Osteocyte (in vitro differentiated cells): ENCODE results near the gene NEK10. TPM values are rescaled to one million over a fixed set of nuclear protein-coding genes. Genes with fewer than 3 reads are reported as not detected.

Experiments
- DNase-seq: peaks from one replicate; pipeline ENCODE4 v3.0.0; 2021; ENCODE audit warnings: mixed read lengths; ENCODE audit not compliant: unreplicated experiment; ENCODE audit errors: extremely low spot score
- H3K27ac Mint-ChIP-seq: one replicate; pipeline ENCODE4 v1.8.0; 2021; ENCODE audit warnings: mild to moderate bottlenecking, mixed read lengths; ENCODE audit not compliant: unreplicated experiment
- H3K27me3 Mint-ChIP-seq: one replicate; pipeline ENCODE4 v1.8.0; 2021; ENCODE audit warnings: mixed read lengths; ENCODE audit not compliant: unreplicated experiment
- H3K36me3 Mint-ChIP-seq: one replicate; pipeline ENCODE4 v1.8.0; 2021; ENCODE audit warnings: mixed read lengths; ENCODE audit not compliant: unreplicated experiment
- H3K4me1 Mint-ChIP-seq: one replicate; pipeline ENCODE4 v1.8.0; 2021; ENCODE audit warnings: mixed read lengths; ENCODE audit not compliant: unreplicated experiment
- H3K4me3 Mint-ChIP-seq: one replicate; pipeline ENCODE4 v1.8.0; 2021; ENCODE audit warnings: mild to moderate bottlenecking, moderate library complexity, mixed read lengths; ENCODE audit not compliant: unreplicated experiment
- H3K9me3 Mint-ChIP-seq: one replicate; pipeline ENCODE4 v1.8.0; 2021; ENCODE audit warnings: mixed read lengths; ENCODE audit not compliant: unreplicated experiment
- total RNA-seq: library from RNA; stranded (reverse); gene quantifications from 2 replicates; pipeline ENCODE4 v1.2.1, GENCODE V29; 2021
- TF ChIP-seq, protein P1 (sequence below): fragments of 200-600 bp; sonication (generic); IDR thresholded peaks from 2 replicates; pipeline ENCODE4 v1.5.0; 2021; ENCODE audit warnings: antibody characterized with exemption, mild to moderate bottlenecking, moderate library complexity

Gene NEK10
- total RNA-seq, 1 donor from 2014 or later: 6.8 TPM

DNA sequence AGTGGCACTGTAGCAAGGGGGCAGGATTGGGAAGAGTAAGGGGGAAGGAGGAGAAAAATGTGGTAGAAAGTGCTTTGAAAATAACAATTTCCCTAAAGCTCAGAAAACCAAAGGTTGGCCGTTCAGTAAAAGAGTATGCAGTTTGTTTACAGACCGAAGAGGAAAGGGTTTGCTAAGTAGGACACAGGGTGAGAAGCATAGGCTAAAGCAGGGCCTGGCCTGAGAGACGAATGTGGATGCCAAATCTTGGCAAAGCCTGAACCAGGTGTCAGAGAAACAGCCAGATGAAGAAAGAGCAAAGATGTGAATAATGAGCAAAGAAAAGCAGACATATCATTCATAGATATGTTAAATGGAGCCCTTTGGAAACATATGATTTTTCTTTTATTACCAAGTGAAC, 17.1 kb downstream of the NEK10 start:
- Mint-ChIP-seq H3K27ac (no peak overlapping the region), H3K4me3 (no peak overlapping the region), H3K27me3 (no peaks in the 10 kb centered on the region), H3K9me3 (no peaks in the 10 kb centered on the region), H3K4me1 (peaks cover 21% of the 10 kb centered on the region), H3K36me3 (peaks cover 13% of the 10 kb centered on the region)
- TF ChIP-seq, protein P1, sequence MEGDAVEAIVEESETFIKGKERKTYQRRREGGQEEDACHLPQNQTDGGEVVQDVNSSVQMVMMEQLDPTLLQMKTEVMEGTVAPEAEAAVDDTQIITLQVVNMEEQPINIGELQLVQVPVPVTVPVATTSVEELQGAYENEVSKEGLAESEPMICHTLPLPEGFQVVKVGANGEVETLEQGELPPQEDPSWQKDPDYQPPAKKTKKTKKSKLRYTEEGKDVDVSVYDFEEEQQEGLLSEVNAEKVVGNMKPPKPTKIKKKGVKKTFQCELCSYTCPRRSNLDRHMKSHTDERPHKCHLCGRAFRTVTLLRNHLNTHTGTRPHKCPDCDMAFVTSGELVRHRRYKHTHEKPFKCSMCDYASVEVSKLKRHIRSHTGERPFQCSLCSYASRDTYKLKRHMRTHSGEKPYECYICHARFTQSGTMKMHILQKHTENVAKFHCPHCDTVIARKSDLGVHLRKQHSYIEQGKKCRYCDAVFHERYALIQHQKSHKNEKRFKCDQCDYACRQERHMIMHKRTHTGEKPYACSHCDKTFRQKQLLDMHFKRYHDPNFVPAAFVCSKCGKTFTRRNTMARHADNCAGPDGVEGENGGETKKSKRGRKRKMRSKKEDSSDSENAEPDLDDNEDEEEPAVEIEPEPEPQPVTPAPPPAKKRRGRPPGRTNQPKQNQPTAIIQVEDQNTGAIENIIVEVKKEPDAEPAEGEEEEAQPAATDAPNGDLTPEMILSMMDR: no peak
- no peak for DNase-seq

- no peak for DNase-seq
- peaks cover 12% of the 10 kb centered on the region for H3K4me1 Mint-ChIP-seq
- TF ChIP-seq, protein P1: no peak
- peaks cover 17% of the 10 kb centered on the region for H3K36me3 Mint-ChIP-seq
- no peak overlapping the region for H3K4me3 Mint-ChIP-seq
- H3K27ac Mint-ChIP-seq: no peak overlapping the region
- no peaks in the 10 kb centered on the region for H3K27me3 Mint-ChIP-seq
- H3K9me3 Mint-ChIP-seq: no peaks in the 10 kb centered on the region
Measured at GRCh38 chr3:27349832-27350231, 19.4 kb downstream of the NEK10 start.

- TF ChIP-seq, protein P1: no peak
- peaks cover 22% of the 10 kb centered on the region for H3K36me3 Mint-ChIP-seq
- DNase-seq: no peak
- H3K27me3 Mint-ChIP-seq: no peaks in the 10 kb centered on the region
- no peak overlapping the region for H3K4me3 Mint-ChIP-seq
- H3K4me1 Mint-ChIP-seq: no peaks in the 10 kb centered on the region
- H3K9me3 Mint-ChIP-seq: no peaks in the 10 kb centered on the region
- H3K27ac Mint-ChIP-seq: no peak overlapping the region
Measured at GRCh38 chr3:27345959-27346865, 23.0 kb downstream of the NEK10 start.

DNA sequence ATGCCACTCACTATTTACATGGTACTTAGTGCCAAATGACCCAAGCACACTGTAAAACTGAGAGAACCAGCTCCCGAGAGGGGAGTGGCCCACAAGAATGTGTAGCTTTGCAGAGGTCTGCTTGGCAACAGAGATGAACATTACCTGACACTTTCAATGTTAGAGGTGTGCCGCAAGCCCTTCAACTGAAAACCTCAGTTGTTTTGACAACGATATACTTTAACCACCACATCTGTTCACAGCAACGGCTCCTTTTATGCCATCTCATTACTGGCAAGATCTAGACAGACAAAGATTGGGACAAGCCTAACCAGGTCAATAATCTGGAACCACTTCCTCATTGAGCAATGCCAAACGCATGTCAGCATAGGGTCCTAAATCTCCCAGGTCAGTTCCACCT, 23.7 kb downstream of the NEK10 start:
- TF ChIP-seq, protein P1: no peak
- Mint-ChIP-seq H3K4me3 (no peak overlapping the region), H3K27ac (no peak overlapping the region), H3K27me3 (no peaks in the 10 kb centered on the region), H3K9me3 (no peaks in the 10 kb centered on the region), H3K36me3 (peaks cover 22% of the 10 kb centered on the region), H3K4me1 (no peaks in the 10 kb centered on the region)
- DNase-seq: no peak

DNA sequence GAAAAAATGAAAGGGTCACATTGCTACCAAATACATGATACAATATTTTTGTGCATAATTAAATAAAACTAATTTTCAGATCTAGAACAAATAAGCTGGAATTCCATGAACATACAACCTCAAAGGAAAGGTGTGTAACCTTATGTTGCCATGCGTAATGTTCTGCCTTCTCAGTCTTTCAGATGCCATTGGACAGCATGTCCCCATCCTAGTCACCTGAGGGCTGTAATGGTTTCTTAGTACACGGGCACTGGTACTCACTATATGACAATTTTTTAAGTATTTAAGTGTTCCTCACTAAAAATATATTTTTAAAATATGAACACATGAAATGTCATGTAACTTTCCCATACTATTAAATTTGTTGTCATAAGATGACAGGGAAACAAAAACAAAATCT, 24.1 kb downstream of the NEK10 start:
- DNase-seq: no peak
- H3K4me1 Mint-ChIP-seq: no peaks in the 10 kb centered on the region
- no peaks in the 10 kb centered on the region for H3K27me3 Mint-ChIP-seq
- H3K27ac Mint-ChIP-seq: no peak overlapping the region
- peaks cover 22% of the 10 kb centered on the region for H3K36me3 Mint-ChIP-seq
- no peaks in the 10 kb centered on the region for H3K9me3 Mint-ChIP-seq
- no peak overlapping the region for H3K4me3 Mint-ChIP-seq
- TF ChIP-seq, protein P1: no peak
